NT2/D1 (cell line): ENCODE measurements around the gene NAALADL2.

Experiments used
- DNase-seq: peaks from one replicate; pipeline ENCODE4 v3.0.0-alpha.2; 2011; ENCODE audit warnings: low read depth, low spot score
- H3K27me3 ChIP-seq: 2 replicates; pipeline ENCODE4 v1.6.0; 2011; ENCODE audit warnings: mild to moderate bottlenecking; ENCODE audit not compliant: insufficient read length, insufficient read depth
- H3K36me3 ChIP-seq: 2 replicates; pipeline ENCODE4 v1.6.1; 2011; ENCODE audit warnings: mild to moderate bottlenecking, low read length, mixed read lengths; ENCODE audit not compliant: insufficient read depth, insufficient read length
- H3K4me1 ChIP-seq: 2 replicates; pipeline ENCODE4 v1.5.1; 2011; ENCODE audit not compliant: insufficient read depth, insufficient read length
- H3K4me3 ChIP-seq: 2 replicates; pipeline ENCODE4 v1.5.1; 2011; ENCODE audit warnings: low read depth; ENCODE audit not compliant: insufficient read length
- H3K9ac ChIP-seq: 2 replicates; pipeline ENCODE4 v1.6.0; 2011; ENCODE audit warnings: low read depth; ENCODE audit not compliant: insufficient read length
- H3K9me3 ChIP-seq: 2 replicates; pipeline ENCODE4 v1.5.1; 2011; ENCODE audit warnings: mild to moderate bottlenecking, low read length; ENCODE audit not compliant: insufficient read depth
- SUZ12 ChIP-seq: IDR thresholded peaks from 2 replicates; pipeline ENCODE4 v1.6.1; 2011; ENCODE audit not compliant: insufficient read length, insufficient read depth; ENCODE audit errors: extremely low read depth
- YY1 ChIP-seq: IDR thresholded peaks from 2 replicates; pipeline ENCODE4 v1.6.1; 2011; ENCODE audit not compliant: insufficient read length, insufficient read depth
- ZNF274 ChIP-seq: IDR thresholded peaks from 2 replicates; pipeline ENCODE4 v1.6.1; 2011; ENCODE audit warnings: mild to moderate bottlenecking, low read depth, low read length

The NAALADL2 gene

GRCh38 chr3:175248832-175249231 lies 389.7 kb downstream of the NAALADL2 start:
- TF ChIP-seq ZNF274, result no peak
- TF ChIP-seq SUZ12, result no peak
- no peak for TF ChIP-seq YY1
- DNase-seq, result no peak
- Histone ChIP-seq H3K4me3 (no peak overlapping the region), H3K36me3 (no peaks in the 10 kb centered on the region), H3K9ac (no peak overlapping the region), H3K9me3 (no peaks in the 10 kb centered on the region), H3K27me3 (no peaks in the 10 kb centered on the region), H3K4me1 (no peaks in the 10 kb centered on the region)

- Histone ChIP-seq H3K27me3 (no peaks in the 10 kb centered on the region), H3K9me3 (no peaks in the 10 kb centered on the region), H3K36me3 (no peaks in the 10 kb centered on the region), H3K4me1 (no peaks in the 10 kb centered on the region), H3K4me3 (no peak overlapping the region), H3K9ac (no peak overlapping the region)
- DNase-seq, result no peak
- no peak for TF ChIP-seq SUZ12
- TF ChIP-seq ZNF274, result no peak
- no peak for TF ChIP-seq YY1
Observed at GRCh38 chr3:175255698-175256097, 396.6 kb downstream of the NAALADL2 start.

- TF ChIP-seq ZNF274 (no peak), YY1 (no peak), SUZ12 (no peak)
- no peak for DNase-seq
- Histone ChIP-seq H3K9ac (no peak overlapping the region), H3K27me3 (no peaks in the 10 kb centered on the region), H3K9me3 (no peaks in the 10 kb centered on the region), H3K4me3 (no peak overlapping the region), H3K4me1 (no peaks in the 10 kb centered on the region), H3K36me3 (no peaks in the 10 kb centered on the region)
Observed at GRCh38 chr3:175257123-175257522, 398.0 kb downstream of the NAALADL2 start.

- TF ChIP-seq ZNF274, result no peak
- no peak for TF ChIP-seq SUZ12
- TF ChIP-seq YY1, result no peak
- Histone ChIP-seq H3K9ac (no peak overlapping the region), H3K4me3 (no peak overlapping the region), H3K27me3 (no peaks in the 10 kb centered on the region), H3K4me1 (no peaks in the 10 kb centered on the region), H3K36me3 (no peaks in the 10 kb centered on the region), H3K9me3 (no peaks in the 10 kb centered on the region)
- DNase-seq, result no peak
Observed at GRCh38 chr3:175258763-175259162, 399.6 kb downstream of the NAALADL2 start.

- DNase-seq, result no peak
- no peaks in the 10 kb centered on the region for H3K27me3 ChIP-seq
Observed at GRCh38 chr3:175260145-175260794, 401.1 kb downstream of the NAALADL2 start.

GRCh38 chr3:175266478-175266877 lies 407.3 kb downstream of the NAALADL2 start:
- H3K9ac ChIP-seq, result no peak overlapping the region
- no peaks in the 10 kb centered on the region for H3K36me3 ChIP-seq
- no peak for DNase-seq
- TF ChIP-seq ZNF274, result no peak
- TF ChIP-seq YY1, result no peak
- no peak for TF ChIP-seq SUZ12
- H3K9me3 ChIP-seq, result no peaks in the 10 kb centered on the region
- H3K27me3 ChIP-seq, result no peaks in the 10 kb centered on the region
- no peaks in the 10 kb centered on the region for H3K4me1 ChIP-seq
- H3K4me3 ChIP-seq, result no peak overlapping the region

More at GRCh38 chr3:175260145-175260794, 401.1 kb downstream of the NAALADL2 start:
- Histone ChIP-seq H3K36me3 (no peaks in the 10 kb centered on the region), H3K9ac (no peak overlapping the region), H3K4me1 (no peaks in the 10 kb centered on the region), H3K9me3 (no peaks in the 10 kb centered on the region), H3K4me3 (no peak overlapping the region)
- no peak for TF ChIP-seq SUZ12
- TF ChIP-seq ZNF274, result no peak
- no peak for TF ChIP-seq YY1

GRCh38 chr3:175267121-175267531 lies 408.0 kb downstream of the NAALADL2 start:
- TF ChIP-seq ZNF274 (no peak), YY1 (no peak), SUZ12 (no peak)
- no peak overlapping the region for H3K4me3 ChIP-seq

GRCh38 chr3:175267561-175267960 lies 408.4 kb downstream of the NAALADL2 start:
- H3K4me1 ChIP-seq, result no peaks in the 10 kb centered on the region
- TF ChIP-seq YY1, result no peak
- no peak for TF ChIP-seq ZNF274
- TF ChIP-seq SUZ12, result no peak
- H3K4me3 ChIP-seq, result no peak overlapping the region
- DNase-seq, result no peak
- H3K9ac ChIP-seq, result no peak overlapping the region
- no peaks in the 10 kb centered on the region for H3K27me3 ChIP-seq
- no peaks in the 10 kb centered on the region for H3K9me3 ChIP-seq
- H3K36me3 ChIP-seq, result no peaks in the 10 kb centered on the region

More at GRCh38 chr3:175267121-175267531, 408.0 kb downstream of the NAALADL2 start:
- H3K9me3 ChIP-seq, result no peaks in the 10 kb centered on the region
- no peaks in the 10 kb centered on the region for H3K27me3 ChIP-seq
- no peaks in the 10 kb centered on the region for H3K4me1 ChIP-seq
- no peak overlapping the region for H3K9ac ChIP-seq
- no peak for DNase-seq
- no peaks in the 10 kb centered on the region for H3K36me3 ChIP-seq
